OCI-LY7 (cell line): ENCODE results near the gene UHRF1. TPM values are rescaled to one million over a fixed set of nuclear protein-coding genes. Genes with fewer than 3 reads are reported as not detected.

ENCODE experiments used
- BruUV-seq: library from RNA; stranded (reverse); fragments of 400-500 nt; replicated peaks from 2 replicates; lab custom pipeline; 2021; lab: Mats Ljungman, UMichigan
- CTCF ChIA-PET: fragments of 300-600 bp; sonication (Branson Sonifier 250); formaldehyde crosslinking; loops from one replicate; lab custom pipeline; 2022; ENCODE audit warnings: antibody characterized with exemption; ENCODE audit not compliant: unreplicated experiment; lab: Charles Lee
- POLR2A ChIA-PET: fragments of 300-600 bp; sonication (Branson Sonifier 250); formaldehyde crosslinking; loops from one replicate; lab custom pipeline; 2022; ENCODE audit warnings: antibody characterized with exemption; lab: Charles Lee
- DNase-seq: peaks from one replicate; pipeline ENCODE4 v3.0.0-alpha.2; 2015; ENCODE audit warnings: low spot score
- H2AFZ ChIP-seq: fragments of 200-600 bp; sonication (generic), shearing (Covaris generic); 2 replicates; pipeline ENCODE4 v1.6.1; 2014; ENCODE audit warnings: mild to moderate bottlenecking, antibody characterized with exemption, low read length, moderate library complexity
- H3K27ac ChIP-seq: fragments of 200-600 bp; sonication (generic); 2 replicates; pipeline ENCODE4 v1.5.1; 2014; ENCODE audit warnings: mixed run types, low read depth, mild to moderate bottlenecking, moderate library complexity, low read length, inconsistent platforms; ENCODE audit not compliant: poor library complexity, severe bottlenecking
- H3K36me3 ChIP-seq: fragments of 200-600 bp; sonication (generic); 2 replicates; pipeline ENCODE4 v1.6.1; 2014; ENCODE audit warnings: mild to moderate bottlenecking, antibody characterized with exemption, low read length, moderate library complexity, mixed read lengths; ENCODE audit not compliant: insufficient read depth
- H3K4me1 ChIP-seq: fragments of 200-600 bp; sonication (generic); 2 replicates; pipeline ENCODE4 v1.5.1; 2014; ENCODE audit warnings: mild to moderate bottlenecking, low read length; ENCODE audit not compliant: insufficient read depth, poor library complexity, severe bottlenecking
- H3K4me2 ChIP-seq: fragments of 200-600 bp; sonication (generic); 2 replicates; pipeline ENCODE4 v1.6.1; 2014; ENCODE audit warnings: mild to moderate bottlenecking, low read length
- H3K4me3 ChIP-seq: fragments of 200-600 bp; sonication (generic); 2 replicates; pipeline ENCODE4 v1.5.1; 2014; ENCODE audit warnings: mild to moderate bottlenecking, low read depth, low read length; ENCODE audit not compliant: poor library complexity, severe bottlenecking
- H3K79me2 ChIP-seq: fragments of 200-600 bp; sonication (generic); 2 replicates; pipeline ENCODE4 v1.6.1; 2016; ENCODE audit warnings: low read depth, mild to moderate bottlenecking, low read length, moderate library complexity, mixed read lengths; ENCODE audit not compliant: insufficient read depth
- H3K9me2 ChIP-seq: fragments of 200-600 bp; sonication (generic); 2 replicates; pipeline ENCODE4 v1.6.1; 2016; ENCODE audit warnings: mild to moderate bottlenecking, low read length, mixed read lengths; ENCODE audit not compliant: insufficient read depth
- H3K9me3 ChIP-seq: fragments of 200-600 bp; sonication (generic); 2 replicates; pipeline ENCODE4 v1.6.1; 2014; ENCODE audit warnings: mild to moderate bottlenecking, mixed run types, low read length, mixed read lengths
- H4K20me1 ChIP-seq: fragments of 200-600 bp; sonication (generic); 2 replicates; pipeline ENCODE4 v1.6.1; 2014; ENCODE audit warnings: mild to moderate bottlenecking, antibody characterized with exemption, low read length, moderate library complexity, mixed read lengths; ENCODE audit not compliant: insufficient read depth
- CTCF ChIP-seq: fragments of 200-600 bp; sonication (generic); conservative IDR thresholded peaks from 2 replicates; pipeline ENCODE4 v1.5.1; 2014; ENCODE audit warnings: mild to moderate bottlenecking, antibody characterized with exemption, low read length, moderate library complexity, mixed read lengths
- EZH2phosphoT487 ChIP-seq: fragments of 200-600 bp; sonication (generic); IDR thresholded peaks from 2 replicates; pipeline ENCODE4 v1.6.1; 2018; ENCODE audit warnings: low read depth, borderline replicate concordance, mild to moderate bottlenecking, mixed run types, antibody characterized with exemption, low read length, moderate library complexity, mixed read lengths
- intact Hi-C: fragments of 100-400 bp; cut with micrococcal nuclease; formaldehyde crosslinking; loops from one replicate; pipeline ENCODE4 v1.10.0; 2022; ENCODE audit not compliant: unreplicated experiment
- total RNA-seq, 2 experiments: library from RNA; depleted of rRNA in 1 of 2; stranded (reverse); fragments of >200 nt in 1 of 2; shearing (Covaris generic) in 1 of 2; gene quantifications; 2 replicates each; pipeline ENCODE4 v1.2.3, GENCODE V29; 2014 to 2022

Gene UHRF1
- total RNA-seq, 2 experiments from 2014 or later: 141 to 186 TPM

GRCh38 chr19:4987256-4987655 lies 78.0 kb downstream of the UHRF1 start:
- Histone ChIP-seq H4K20me1 (no peaks in the 10 kb centered on the region), H3K4me1 (no peaks in the 10 kb centered on the region), H3K27ac (no peak overlapping the region), H2AFZ (no peak overlapping the region), H3K36me3 (no peaks in the 10 kb centered on the region), H3K9me3 (no peaks in the 10 kb centered on the region), H3K4me2 (no peak overlapping the region), H3K9me2 (no peaks in the 10 kb centered on the region), H3K4me3 (no peak overlapping the region), H3K79me2 (no peaks in the 10 kb centered on the region)
- no peak for DNase-seq
- no TSS peak for BruUV-seq
- TF ChIP-seq EZH2phosphoT487: no peak
- TF ChIP-seq CTCF: no peak
- ChIA-PET POLR2A (no interaction called here), CTCF (no interaction called here)
- intact Hi-C loops: no loop called here

GRCh38 chr19:4987692-4988370 lies 78.5 kb downstream of the UHRF1 start:
- no peaks in the 10 kb centered on the region for H3K9me2 ChIP-seq
- BruUV-seq: no TSS peak
- H3K79me2 ChIP-seq: no peaks in the 10 kb centered on the region
- intact Hi-C loops: no loop called here
- no peaks in the 10 kb centered on the region for H3K9me3 ChIP-seq
- no peak overlapping the region for H2AFZ ChIP-seq
- no peaks in the 10 kb centered on the region for H4K20me1 ChIP-seq
- no peak for TF ChIP-seq CTCF
- TF ChIP-seq EZH2phosphoT487: no peak
- no peaks in the 10 kb centered on the region for H3K4me1 ChIP-seq
- CTCF ChIA-PET: no interaction called here
- no peak for DNase-seq
- POLR2A ChIA-PET: no interaction called here
- no peak overlapping the region for H3K27ac ChIP-seq
- no peaks in the 10 kb centered on the region for H3K36me3 ChIP-seq
- no peak overlapping the region for H3K4me2 ChIP-seq
- no peak overlapping the region for H3K4me3 ChIP-seq

GRCh38 chr19:4988770-4989251 lies 79.5 kb downstream of the UHRF1 start:
- Histone ChIP-seq H3K4me3 (no peak overlapping the region), H2AFZ (no peak overlapping the region), H3K36me3 (no peaks in the 10 kb centered on the region), H4K20me1 (no peaks in the 10 kb centered on the region), H3K79me2 (no peaks in the 10 kb centered on the region), H3K27ac (no peak overlapping the region), H3K4me1 (no peaks in the 10 kb centered on the region), H3K9me3 (no peaks in the 10 kb centered on the region), H3K4me2 (no peak overlapping the region), H3K9me2 (no peaks in the 10 kb centered on the region)
- DNase-seq: no peak
- POLR2A ChIA-PET: interaction anchor here (0.6 kb wide), 1 partner anchor 288 kb away, joined by 3 read pairs; no protein-coding TSS in a partner anchor
- intact Hi-C loops: no loop called here
- TF ChIP-seq CTCF (no peak), EZH2phosphoT487 (no peak)
- BruUV-seq: no TSS peak
- CTCF ChIA-PET: no interaction called here
